Astrocyte (in vitro differentiated cells and primary cell): ENCODE data around the gene MAN1C1.

Source experiments
- EZH2 ChIP-seq: IDR thresholded peaks from 2 replicates; pipeline ENCODE4 v1.6.1; 2012; ENCODE audit warnings: mild to moderate bottlenecking, low read length, inconsistent platforms; ENCODE audit not compliant: insufficient read depth
- TF ChIP-seq, protein P1 (sequence below): IDR thresholded peaks from 2 replicates; pipeline ENCODE4 v1.5.1; 2011; ENCODE audit warnings: low read depth, mild to moderate bottlenecking, inconsistent platforms, low read length, moderate library complexity; ENCODE audit not compliant: insufficient read depth

DNA sequence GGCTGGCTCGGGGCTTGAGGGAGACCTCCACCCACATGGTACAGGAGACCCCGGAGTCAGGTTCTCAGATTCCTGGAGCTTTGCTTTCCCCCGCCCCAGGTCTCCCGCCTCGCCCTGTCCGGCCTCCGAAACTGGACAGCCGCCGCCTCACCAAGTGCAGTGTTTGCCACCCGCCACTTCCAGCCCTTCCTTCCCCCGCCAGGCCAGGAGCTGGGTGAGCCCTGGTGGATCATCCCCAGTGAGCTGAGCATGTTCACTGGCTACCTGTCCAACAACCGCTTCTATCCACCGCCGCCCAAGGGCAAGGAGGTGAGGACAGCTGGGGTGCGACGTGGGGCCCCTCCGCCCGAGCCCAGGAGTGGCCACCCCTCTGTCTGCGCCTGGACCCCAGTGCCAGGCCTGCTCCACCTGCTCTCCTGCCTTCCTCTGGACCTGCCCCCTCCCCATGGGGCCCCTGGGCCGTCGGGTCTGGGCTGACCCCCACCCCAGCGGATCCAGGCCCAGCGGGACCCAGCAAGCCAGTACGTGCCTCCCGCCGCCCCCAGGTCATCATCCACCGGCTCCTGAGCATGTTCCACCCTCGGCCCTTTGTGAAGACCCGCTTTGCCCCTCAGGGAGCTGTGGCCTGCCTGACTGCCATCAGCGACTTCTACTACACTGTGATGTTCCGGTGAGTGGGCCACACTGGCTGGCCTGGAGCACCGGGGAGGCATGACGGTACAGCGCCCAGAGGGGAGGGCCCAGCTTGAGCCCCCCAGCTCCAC, 192.1 kb downstream of the MAN1C1 start:
- TF ChIP-seq, protein P1, sequence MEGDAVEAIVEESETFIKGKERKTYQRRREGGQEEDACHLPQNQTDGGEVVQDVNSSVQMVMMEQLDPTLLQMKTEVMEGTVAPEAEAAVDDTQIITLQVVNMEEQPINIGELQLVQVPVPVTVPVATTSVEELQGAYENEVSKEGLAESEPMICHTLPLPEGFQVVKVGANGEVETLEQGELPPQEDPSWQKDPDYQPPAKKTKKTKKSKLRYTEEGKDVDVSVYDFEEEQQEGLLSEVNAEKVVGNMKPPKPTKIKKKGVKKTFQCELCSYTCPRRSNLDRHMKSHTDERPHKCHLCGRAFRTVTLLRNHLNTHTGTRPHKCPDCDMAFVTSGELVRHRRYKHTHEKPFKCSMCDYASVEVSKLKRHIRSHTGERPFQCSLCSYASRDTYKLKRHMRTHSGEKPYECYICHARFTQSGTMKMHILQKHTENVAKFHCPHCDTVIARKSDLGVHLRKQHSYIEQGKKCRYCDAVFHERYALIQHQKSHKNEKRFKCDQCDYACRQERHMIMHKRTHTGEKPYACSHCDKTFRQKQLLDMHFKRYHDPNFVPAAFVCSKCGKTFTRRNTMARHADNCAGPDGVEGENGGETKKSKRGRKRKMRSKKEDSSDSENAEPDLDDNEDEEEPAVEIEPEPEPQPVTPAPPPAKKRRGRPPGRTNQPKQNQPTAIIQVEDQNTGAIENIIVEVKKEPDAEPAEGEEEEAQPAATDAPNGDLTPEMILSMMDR, result no peak
- TF ChIP-seq EZH2, result no peak
